ENCODE measurements around the gene CDC73. TPM values are rescaled to one million over a fixed set of nuclear protein-coding genes. Genes with fewer than 3 reads are reported as not detected.

CDC73 gene
- total and polyA plus RNA-seq, 2 donors from 2014 or later, result 11.4 to 73.1 TPM

DNA sequence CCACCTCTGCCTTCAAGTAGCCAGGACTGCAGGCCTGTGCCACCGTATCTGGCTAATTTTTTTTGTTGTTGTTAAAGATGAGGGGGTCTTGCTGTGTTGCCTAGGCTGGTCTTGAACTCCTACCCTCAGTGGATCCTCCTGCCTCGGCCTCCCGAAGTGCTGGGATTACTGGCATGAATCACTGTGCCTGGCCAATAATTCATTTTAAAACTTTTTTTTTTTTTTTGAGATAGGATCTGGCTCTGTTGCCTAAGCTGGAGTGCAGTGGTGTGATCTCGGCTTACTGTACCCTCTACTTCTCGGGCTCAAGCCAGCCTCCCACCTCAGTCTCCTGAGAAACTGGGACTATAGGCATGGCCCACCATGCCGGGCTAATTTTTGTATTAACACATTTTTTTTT, 3.5 kb downstream of the CDC73 start:
- DNase-seq, result no peak
- H3K27ac ChIP-seq (ENCODE audit: low read depth in 2 of 2, low read length in 2 of 2), result no peak overlapping the region
- peaks cover 0 to 8% (median 2%) of the 10 kb centered on the region in 3 donors for H3K36me3 ChIP-seq (ENCODE audit: control insufficient read depth in 2 of 3, insufficient read depth in 3 of 3, low read length in 3 of 3)
- H3K9ac ChIP-seq (ENCODE audit: low read length in 3 of 3), result no peak overlapping the region
- peaks cover 0 to 5% (median 3%) of the 10 kb centered on the region in 3 donors for H3K4me1 ChIP-seq (ENCODE audit: control insufficient read depth in 2 of 3, insufficient read depth in 2 of 3, low read depth in 1 of 3, low read length in 3 of 3)
- no peaks in the 10 kb centered on the region for H3K9me3 ChIP-seq (ENCODE audit: control insufficient read depth in 2 of 3, insufficient read depth in 1 of 3, low read length in 3 of 3)
- no peaks in the 10 kb centered on the region for H3K27me3 ChIP-seq (ENCODE audit: control insufficient read depth, insufficient read depth, low read length)
- TF ChIP-seq, protein P1, sequence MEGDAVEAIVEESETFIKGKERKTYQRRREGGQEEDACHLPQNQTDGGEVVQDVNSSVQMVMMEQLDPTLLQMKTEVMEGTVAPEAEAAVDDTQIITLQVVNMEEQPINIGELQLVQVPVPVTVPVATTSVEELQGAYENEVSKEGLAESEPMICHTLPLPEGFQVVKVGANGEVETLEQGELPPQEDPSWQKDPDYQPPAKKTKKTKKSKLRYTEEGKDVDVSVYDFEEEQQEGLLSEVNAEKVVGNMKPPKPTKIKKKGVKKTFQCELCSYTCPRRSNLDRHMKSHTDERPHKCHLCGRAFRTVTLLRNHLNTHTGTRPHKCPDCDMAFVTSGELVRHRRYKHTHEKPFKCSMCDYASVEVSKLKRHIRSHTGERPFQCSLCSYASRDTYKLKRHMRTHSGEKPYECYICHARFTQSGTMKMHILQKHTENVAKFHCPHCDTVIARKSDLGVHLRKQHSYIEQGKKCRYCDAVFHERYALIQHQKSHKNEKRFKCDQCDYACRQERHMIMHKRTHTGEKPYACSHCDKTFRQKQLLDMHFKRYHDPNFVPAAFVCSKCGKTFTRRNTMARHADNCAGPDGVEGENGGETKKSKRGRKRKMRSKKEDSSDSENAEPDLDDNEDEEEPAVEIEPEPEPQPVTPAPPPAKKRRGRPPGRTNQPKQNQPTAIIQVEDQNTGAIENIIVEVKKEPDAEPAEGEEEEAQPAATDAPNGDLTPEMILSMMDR (IDR thresholded peaks at IDR 0.05; ENCODE audit: borderline replicate concordance, extremely low read depth, insufficient read depth), result no peak
- intact Hi-C loops (cut with DNase I), result no loop called here
- H3K4me3 ChIP-seq (ENCODE audit: low read length in 3 of 3), result no peak overlapping the region
- FAIRE-seq, result no peak

DNA sequence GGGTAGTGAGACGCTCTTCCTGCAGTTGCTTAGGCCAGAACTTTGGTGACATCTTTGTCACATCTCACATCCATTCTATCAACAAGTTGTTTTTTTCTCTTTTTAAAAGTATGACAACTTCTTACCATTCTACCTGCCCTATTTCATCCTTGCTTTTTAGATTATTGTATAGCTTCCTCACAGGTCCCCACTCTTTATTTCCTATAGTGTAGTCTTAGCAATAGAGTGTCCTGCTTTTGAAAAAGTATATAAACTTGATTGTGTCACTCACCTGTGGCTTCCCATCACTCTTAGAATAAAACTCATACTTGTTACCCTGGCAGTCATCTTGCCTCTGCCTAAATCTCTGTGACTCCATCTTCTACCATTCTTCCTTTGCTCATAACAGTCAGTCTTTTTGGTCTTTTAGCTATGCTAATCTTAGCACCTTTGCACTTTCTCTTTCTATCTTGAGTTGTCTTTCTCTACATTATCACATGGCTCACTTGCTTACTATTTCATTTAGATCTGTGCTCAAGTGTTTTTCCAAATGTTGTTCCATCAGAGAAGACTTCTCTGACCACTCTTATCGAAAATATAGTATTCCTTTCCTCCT, 9.5 kb downstream of the CDC73 start:
- TF ChIP-seq, protein P1 (IDR thresholded peaks at IDR 0.05; ENCODE audit: borderline replicate concordance, extremely low read depth, insufficient read depth), result no peak
- Histone ChIP-seq H3K27ac (ENCODE audit: low read depth in 2 of 2, low read length in 2 of 2) (no peak overlapping the region), H3K9me3 (ENCODE audit: control insufficient read depth in 2 of 3, insufficient read depth in 1 of 3, low read length in 3 of 3) (no peaks in the 10 kb centered on the region), H3K27me3 (ENCODE audit: control insufficient read depth, insufficient read depth, low read length) (no peaks in the 10 kb centered on the region), H3K36me3 (ENCODE audit: control insufficient read depth in 2 of 3, insufficient read depth in 3 of 3, low read length in 3 of 3) (peaks cover 4 to 36% (median 17%) of the 10 kb centered on the region in 3 donors), H3K4me1 (ENCODE audit: control insufficient read depth in 2 of 3, insufficient read depth in 2 of 3, low read depth in 1 of 3, low read length in 3 of 3) (no peaks in the 10 kb centered on the region), H3K9ac (ENCODE audit: low read length in 3 of 3) (no peak overlapping the region), H3K4me3 (ENCODE audit: low read length in 3 of 3) (no peak overlapping the region)
- FAIRE-seq (no peak), DNase-seq (no peak)
- intact Hi-C loops (cut with DNase I), result no loop called here

DNA sequence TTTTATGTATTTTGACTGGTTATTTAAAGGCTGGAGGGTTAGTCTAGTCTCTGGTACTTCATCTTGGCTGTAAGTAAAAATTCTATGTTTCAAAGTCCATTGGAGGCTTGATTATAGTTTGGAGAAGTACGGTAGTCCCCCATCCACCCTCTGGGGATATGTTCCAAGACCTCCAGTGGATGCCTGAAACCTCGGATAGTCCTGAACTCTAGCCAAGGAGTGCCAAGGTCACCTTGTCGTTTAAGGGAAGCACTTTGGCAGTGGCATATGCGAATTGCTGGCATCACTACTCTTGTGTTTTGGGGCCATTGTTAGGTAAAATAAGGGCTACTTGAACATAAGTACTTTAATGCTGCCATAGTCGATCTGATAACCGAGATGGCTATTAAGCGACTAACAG, 18.4 kb downstream of the CDC73 start:
- no peak for DNase-seq
- H3K4me1 ChIP-seq (ENCODE audit: control insufficient read depth in 2 of 3, insufficient read depth in 2 of 3, low read depth in 1 of 3, low read length in 3 of 3), result peaks cover 0 to 2% (median 0%) of the 10 kb centered on the region in 3 donors
- H3K27me3 ChIP-seq (ENCODE audit: control insufficient read depth, insufficient read depth, low read length), result no peaks in the 10 kb centered on the region
- FAIRE-seq, result no peak
- H3K4me3 ChIP-seq (ENCODE audit: low read length in 3 of 3), result no peak overlapping the region
- intact Hi-C loops (cut with DNase I), result no loop called here
- H3K9me3 ChIP-seq (ENCODE audit: control insufficient read depth in 2 of 3, insufficient read depth in 1 of 3, low read length in 3 of 3), result no peaks in the 10 kb centered on the region
- TF ChIP-seq, protein P1 (IDR thresholded peaks at IDR 0.05; ENCODE audit: borderline replicate concordance, extremely low read depth, insufficient read depth), result no peak
- H3K27ac ChIP-seq (ENCODE audit: low read depth in 2 of 2, low read length in 2 of 2), result no peak overlapping the region
- no peak overlapping the region for H3K9ac ChIP-seq (ENCODE audit: low read length in 3 of 3)
- H3K36me3 ChIP-seq (ENCODE audit: control insufficient read depth in 2 of 3, insufficient read depth in 3 of 3, low read length in 3 of 3), result peaks cover 7 to 25% (median 17%) of the 10 kb centered on the region in 3 donors

DNA sequence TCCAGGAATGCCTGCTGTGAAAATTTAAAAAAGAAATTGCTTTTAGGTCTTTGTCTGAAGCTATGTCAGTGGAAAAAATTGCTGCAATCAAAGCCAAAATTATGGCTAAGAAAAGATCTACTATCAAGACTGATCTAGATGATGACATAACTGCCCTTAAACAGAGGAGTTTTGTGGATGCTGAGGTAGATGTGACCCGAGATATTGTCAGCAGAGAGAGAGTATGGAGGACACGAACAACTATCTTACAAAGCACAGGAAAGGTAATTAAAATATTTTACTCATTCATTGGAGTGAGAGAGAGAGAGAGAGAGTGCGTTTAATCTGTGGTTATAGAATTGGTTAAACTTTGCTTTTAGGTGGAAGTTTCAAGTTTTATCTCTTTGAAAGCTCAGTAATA, 20.0 kb downstream of the CDC73 start:
- TF ChIP-seq, protein P1 (IDR thresholded peaks at IDR 0.05; ENCODE audit: borderline replicate concordance, extremely low read depth, insufficient read depth), result no peak
- DNase-seq, result no peak
- peaks cover 9 to 16% (median 14%) of the 10 kb centered on the region in 3 donors for H3K36me3 ChIP-seq (ENCODE audit: control insufficient read depth in 2 of 3, insufficient read depth in 3 of 3, low read length in 3 of 3)
- no peak overlapping the region for H3K27ac ChIP-seq (ENCODE audit: low read depth in 2 of 2, low read length in 2 of 2)
- no peak overlapping the region for H3K9ac ChIP-seq (ENCODE audit: low read length in 3 of 3)
- H3K4me3 ChIP-seq (ENCODE audit: low read length in 3 of 3), result no peak overlapping the region
- no peaks in the 10 kb centered on the region for H3K27me3 ChIP-seq (ENCODE audit: control insufficient read depth, insufficient read depth, low read length)
- no peaks in the 10 kb centered on the region for H3K9me3 ChIP-seq (ENCODE audit: control insufficient read depth in 2 of 3, insufficient read depth in 1 of 3, low read length in 3 of 3)
- intact Hi-C loops (cut with DNase I), result no loop called here
- FAIRE-seq, result no peak
- peaks cover 0 to 2% (median 0%) of the 10 kb centered on the region in 3 donors for H3K4me1 ChIP-seq (ENCODE audit: control insufficient read depth in 2 of 3, insufficient read depth in 2 of 3, low read depth in 1 of 3, low read length in 3 of 3)
